GM18519 (cell line): ENCODE results near the gene LSP1.
"Not testable (repeated sequence)": the region's sequence is repeated elsewhere in the genome, so short reads cannot be mapped to it uniquely, and the experiment has no call there.

Experiments
- ATAC-seq: cut with Tn5 transposase; IDR thresholded peaks from one replicate; pipeline ENCODE4 v1.9.1; 2021; ENCODE audit warnings: mild to moderate bottlenecking, moderate library complexity; ENCODE audit not compliant: unreplicated experiment, low FRiP score

The LSP1 gene

DNA sequence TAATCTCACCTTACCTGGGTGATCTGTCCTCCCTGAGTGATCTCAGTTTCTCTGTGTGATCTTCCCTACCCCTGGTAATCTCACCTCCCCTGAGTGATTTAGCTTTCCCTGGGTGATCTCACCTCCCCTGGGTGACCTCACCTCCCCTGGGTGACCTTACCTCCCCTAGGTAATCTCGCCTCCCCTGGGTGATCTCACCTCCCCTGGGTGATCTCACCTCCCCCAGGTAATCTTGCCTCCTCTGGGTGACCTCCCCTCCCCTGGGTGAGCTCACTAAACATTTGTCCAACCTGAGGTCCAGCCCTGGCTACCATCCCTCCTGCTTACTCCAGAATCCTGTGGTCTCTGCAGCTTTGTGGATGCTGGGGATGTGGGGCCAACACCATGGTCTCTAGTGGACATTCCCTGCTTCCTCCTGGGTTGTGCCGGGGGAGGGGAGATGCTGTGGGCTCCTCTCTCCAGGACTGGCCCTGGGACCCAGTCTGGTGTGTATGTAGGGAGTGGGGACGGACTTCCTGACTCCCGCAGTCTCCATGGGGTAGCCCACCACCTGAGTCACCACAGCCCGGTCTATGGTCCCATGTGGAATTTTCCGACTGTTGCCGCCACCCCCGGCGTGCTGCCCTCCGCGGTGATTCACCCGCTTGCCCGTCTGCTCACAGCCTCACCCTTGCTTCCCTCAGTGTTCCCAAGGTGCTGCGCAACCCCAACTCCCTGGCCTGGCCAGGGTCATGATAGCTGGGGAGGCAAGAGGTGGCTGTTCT lies 9.9 kb downstream of the LSP1 start:
- no peak for ATAC-seq

DNA sequence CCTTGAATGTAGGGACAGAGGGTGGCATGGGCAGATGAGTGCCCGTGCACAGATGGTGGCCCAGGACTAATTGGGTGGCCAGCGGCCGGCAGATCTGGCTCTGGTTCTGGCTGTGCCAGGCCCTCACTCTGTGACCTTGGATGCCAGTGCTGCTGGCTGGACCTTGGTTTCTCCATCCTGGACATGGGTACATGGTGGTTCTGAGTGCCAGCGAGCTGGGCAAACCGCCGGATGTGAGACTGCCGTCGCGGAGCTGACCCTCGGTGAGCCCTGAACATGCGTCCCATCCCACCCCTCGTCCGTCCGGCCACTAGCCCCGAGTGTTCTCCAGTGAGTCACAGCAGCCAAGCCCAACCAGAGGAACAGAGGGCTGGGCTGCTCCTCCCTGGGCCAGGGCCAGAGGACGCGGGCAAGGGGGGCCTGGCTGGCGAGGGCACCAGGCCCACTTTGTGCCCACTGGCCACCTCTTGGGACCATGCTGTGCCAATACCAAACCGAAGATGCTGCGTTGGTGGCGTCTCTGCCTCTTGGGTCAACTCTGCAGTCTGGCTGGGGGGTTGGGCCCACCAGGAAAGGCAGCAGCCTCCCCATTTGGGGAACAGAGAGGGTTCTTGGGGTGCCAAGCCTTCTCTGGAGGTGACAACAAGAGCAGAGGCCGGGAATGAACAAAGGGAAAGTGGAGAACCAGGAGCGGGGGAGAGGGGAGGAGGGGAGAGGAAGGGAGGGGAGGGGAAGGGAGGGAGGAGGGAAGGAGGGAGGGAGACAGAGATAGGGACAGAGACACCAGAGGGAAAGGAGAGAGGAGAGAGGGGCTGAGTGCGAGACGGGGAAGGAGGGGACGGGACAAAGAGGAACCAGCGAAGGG lies 10.7 kb downstream of the LSP1 start:
- ATAC-seq, result no peak

DNA sequence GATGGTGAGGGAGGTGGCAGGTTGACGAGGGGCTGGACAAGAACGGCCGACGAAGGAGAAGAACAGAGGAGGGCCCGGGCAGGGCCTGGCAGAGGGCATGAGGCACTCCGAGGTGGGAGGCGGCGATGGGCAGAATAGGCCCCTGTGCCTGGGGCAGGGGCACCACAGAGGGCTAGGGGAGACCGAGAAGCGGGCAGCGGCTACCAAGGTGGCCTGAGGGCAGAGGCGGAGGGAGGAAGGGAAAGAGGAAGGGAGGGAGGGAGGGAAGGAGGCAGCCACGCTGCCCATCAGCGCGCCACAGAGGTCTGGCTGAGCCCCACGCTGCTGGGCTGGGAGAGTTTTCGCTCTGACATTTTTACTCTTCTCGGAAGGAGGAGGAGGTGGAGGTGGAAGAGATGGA lies 11.3 kb downstream of the LSP1 start:
- ATAC-seq, result no peak

DNA sequence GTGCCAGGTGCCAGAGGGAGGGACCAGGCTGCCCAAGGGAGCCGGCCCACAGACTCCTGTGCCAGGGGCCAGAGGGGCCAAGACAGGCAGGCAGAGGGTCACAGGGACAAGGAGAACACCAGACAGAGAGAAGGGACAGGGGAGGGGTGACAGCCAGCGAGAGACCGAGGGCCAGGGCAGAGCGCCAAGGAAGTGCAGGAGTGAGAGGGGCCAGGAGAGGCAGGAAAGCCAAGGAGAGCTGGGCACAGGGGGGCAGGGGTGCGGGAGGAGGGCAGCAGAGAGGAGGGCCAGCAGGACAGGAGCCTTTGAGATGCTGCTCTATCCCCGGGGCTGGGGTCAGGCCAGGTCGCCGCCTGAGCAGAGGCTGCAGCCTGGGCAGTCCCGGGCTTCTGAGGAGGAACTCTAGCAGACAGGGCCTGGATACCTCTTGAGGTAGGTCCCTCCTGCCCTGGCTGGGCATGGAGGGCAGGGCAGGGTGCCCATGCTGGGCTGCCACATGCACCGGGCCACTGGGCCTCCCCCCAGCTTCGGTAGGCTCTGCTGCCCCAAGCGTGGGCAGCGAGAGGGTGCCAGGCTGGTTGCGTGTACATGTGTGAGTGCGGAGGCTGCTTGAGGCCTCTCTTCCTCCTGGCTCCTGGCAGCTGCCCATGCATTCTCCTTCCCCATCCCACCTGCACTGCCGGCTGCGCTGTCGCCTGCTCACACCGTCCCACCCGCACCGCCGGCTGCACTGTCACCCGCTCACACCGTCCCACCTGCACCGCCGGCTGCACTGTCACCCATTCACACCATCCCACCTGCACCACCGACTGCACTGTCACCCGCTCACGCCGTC lies 12.2 kb downstream of the LSP1 start:
- no peak for ATAC-seq

DNA sequence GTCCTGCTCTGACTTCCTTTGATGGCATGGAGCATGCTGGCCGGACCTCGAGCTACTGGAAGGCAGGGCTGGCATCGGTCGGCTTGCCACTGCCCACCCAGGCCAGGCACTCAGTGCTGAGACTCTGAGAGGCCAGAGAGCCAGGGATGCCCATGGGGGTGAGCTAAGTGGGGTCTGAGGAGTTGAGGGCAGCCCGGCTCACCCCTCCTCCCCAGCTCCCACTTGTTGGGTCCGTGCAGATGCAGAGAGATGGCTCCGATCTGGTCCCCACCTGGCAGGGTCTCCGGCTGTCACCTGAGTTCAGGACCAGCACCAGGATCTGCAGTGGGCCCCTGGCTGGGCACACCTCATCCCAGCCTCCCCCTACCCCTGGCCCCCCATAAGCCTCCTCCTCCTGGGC lies 13.3 kb downstream of the LSP1 start:
- ATAC-seq, result no peak

DNA sequence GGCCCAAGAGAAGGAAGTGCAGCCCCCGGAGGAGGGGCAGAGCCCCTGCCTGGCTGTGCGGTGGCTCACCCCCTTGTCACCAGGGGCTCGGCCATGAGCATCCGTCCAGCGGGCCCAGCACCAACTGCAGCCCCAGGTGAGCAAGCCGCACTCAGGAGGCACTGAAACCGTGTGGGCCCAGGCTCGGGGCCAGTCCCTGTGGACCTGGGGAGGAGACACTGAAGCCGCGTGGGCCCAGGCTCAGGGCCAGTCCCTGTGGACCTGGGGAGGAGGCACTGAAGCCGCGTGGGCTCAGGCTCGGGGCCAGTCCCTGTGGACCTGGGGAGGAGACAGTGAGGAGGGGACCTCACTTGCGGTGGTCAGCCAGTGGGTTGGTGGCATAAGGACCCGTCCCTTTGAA lies 13.9 kb downstream of the LSP1 start:
- no peak for ATAC-seq

DNA sequence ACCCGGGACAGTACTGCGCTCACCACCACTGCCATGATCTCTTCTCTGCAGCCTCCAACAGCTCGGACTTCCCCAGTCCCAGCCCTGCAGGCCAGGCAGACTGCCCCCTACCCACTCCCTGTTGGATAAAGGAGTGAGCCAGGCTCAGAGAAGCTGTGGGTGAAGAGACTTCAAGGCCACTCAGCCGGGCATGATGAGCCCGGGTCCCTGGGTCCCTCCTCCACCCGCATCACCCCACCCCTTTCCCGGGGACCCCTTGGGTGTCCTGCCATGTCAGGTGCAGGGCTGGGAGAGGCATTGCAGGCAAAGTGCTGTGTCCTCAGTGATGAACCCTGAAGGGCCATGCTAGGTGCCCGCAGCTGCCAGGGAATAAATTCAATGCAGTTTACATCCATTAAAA lies 14.5 kb downstream of the LSP1 start:
- no peak for ATAC-seq

DNA sequence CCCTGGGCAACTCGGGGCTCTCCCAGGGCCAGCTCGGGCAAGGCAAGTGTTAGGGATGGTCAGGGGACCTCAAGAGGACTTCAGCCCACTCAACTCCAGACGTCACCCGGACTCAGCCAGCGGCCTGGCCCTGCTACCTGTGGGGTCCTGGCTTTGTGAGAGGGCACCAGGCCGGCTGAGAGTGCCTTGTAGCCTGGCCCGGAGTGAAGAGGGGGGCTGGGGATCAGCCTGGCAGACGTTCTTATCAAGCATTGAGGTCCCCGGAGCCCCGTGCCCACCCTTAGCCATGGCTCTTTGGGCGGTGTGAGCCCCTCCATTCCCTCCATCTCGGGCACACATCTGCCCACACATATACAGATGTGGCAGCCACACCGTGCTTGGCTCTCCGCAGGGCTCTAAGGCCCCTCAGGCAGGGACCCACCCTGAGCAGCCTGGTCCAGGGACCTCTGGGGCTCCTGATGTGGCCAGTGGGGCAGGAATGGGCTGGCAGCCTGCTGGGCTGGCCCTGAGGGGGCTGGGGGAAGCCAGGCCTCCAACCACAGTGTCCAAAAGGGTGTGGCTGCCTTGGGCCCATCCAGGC lies 15.3 kb downstream of the LSP1 start:
- no peak for ATAC-seq

DNA sequence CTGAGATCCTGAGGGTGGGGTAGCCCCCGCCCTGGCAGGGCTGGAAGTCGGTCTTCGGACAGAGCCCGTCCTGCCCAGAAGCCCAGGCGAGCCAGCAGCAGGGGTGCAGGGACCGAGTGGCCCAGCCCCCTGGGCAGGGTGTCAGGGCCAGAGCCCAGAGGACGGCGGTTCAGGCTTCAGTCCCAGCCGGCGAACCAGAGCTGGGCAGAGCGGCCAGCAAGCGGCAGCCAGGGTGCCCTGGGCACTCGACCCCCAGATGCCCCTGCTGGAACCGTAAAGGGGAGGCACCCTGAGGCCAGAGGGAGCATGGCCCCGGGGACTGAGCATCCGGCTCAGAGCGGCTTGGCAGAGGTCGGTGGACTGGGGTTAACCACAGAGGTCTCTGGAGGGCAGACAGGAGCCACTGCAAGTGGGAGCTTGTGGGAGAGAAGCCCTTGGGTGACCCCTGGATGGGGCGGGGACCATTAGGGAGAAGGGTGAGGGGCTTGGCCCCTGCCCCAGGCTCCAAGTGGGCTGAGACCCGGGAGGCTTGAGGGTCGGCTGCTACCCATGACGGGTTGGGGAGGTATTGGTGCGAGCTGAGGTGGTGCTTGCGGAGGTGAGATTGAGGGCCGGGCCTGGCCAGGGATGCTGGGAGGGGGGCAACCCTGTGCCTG lies 15.9 kb downstream of the LSP1 start:
- no peak for ATAC-seq

DNA sequence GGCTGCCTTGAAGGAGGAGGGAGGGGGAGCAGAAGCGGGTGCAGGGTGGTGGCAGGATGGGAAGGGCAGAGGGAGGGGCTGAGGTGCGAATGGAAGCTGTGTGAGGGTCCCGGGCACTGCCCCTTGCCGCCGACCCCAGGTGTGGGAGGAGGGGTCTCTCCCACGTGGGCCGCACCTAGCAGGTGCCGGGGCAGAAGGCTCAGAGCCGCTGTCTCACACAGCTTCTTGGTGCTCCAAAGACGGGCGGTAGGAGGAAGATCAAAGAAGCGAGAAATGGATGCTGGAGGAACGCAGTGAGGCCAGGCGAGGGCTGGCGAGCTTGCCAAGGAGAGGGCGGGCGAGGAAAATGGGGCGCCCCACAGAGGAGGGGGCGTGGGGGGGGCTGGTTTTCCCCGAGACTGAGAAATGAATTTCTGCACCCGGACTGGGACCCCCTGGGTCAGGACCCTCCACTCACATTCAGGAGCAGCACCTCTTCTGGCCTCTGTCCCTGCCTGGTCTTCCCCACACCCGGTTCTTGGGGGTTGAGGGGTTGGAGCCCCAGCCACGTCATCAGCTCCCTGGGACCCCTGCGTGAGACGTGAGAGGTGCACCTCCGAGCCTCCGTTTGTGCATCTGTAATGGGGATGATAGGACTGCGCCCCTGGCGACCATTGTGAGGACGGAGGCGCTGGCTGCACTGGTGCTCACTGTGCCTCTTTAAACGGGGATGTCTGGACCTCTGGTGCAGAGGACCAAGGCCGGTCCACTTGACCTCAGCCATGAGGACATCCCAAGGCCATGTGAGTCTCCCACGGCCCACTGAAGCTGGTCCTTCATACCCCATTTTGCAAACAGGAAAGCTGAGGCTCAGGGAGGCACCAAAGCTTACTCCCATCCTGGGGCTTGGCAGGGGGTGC lies 16.8 kb downstream of the LSP1 start:
- ATAC-seq, result no peak

DNA sequence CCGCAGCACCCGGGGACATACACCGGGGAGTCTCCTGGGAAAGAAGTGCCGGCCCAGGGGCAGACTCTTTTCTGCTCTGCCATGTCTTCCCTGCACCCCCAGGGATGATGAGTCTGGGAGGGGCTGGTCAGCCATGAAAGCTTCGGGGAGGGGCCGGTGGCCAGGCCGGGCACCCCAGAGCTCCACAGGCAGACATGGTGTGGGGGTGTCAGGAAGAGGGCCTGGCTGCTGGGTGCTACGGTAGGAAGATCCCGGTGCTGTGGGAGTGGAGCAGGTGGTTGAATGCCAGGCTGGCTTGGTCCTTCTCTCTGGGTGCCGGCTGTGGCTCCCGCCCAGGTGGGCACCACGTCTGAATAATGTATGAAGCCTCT lies 17.4 kb downstream of the LSP1 start:
- ATAC-seq, result no peak

DNA sequence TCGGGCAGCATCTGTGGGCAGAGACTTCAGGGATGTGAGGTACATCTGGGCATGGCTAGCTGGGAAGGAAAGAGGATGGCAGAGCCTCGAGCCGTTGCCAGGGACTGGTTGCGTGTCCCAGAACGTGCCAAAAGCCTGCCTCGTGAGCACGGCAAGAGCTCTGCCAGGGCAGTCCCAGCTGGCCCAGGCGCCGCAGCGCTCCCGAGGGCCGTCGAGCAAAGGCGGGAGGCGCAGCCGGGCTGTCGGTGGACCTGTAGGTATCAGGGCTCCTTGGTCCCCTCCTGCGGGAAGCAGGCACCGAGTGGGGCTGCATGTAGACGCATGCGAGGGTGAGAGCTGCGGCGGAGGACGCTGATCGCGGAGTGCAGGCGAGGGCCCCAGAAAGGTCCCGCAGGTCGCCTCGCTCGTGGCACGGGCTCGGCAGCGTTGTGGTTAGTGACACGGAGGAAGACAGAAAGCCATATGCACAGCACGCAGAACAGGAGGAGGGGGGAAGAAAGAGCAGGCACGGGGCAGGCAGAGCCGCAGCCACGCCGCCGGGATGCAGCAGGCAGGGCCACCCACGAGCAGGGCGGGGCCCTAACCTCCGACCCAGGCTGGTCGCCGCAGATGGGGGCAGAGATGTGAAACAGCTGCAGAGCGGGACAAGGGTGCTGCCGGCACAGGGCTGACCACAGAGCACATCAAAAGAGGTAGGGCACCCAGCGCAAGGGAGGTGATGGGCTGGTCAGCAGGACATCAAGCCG lies 18.0 kb downstream of the LSP1 start:
- no peak for ATAC-seq

DNA sequence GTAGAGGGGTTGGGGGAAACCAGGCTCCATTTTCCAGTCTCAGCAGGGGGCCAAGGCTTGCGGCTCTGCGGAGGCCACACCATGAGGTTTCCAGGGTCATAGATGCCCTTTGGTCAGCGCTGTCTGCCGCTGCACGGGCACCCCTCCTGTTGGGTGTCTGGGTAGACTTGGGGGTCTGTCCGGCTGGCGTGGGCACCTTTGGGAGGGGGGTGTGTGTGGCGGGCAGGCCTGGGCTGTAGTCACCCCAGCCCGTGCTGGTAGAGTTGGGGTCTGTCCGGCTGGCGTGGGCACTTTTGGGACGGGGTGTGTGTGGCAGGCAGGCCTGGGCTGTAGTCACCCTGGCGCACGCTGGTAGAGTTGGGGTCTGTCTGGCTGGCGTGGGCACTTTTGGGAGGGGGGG lies 18.6 kb downstream of the LSP1 start:
- no peak for ATAC-seq

DNA sequence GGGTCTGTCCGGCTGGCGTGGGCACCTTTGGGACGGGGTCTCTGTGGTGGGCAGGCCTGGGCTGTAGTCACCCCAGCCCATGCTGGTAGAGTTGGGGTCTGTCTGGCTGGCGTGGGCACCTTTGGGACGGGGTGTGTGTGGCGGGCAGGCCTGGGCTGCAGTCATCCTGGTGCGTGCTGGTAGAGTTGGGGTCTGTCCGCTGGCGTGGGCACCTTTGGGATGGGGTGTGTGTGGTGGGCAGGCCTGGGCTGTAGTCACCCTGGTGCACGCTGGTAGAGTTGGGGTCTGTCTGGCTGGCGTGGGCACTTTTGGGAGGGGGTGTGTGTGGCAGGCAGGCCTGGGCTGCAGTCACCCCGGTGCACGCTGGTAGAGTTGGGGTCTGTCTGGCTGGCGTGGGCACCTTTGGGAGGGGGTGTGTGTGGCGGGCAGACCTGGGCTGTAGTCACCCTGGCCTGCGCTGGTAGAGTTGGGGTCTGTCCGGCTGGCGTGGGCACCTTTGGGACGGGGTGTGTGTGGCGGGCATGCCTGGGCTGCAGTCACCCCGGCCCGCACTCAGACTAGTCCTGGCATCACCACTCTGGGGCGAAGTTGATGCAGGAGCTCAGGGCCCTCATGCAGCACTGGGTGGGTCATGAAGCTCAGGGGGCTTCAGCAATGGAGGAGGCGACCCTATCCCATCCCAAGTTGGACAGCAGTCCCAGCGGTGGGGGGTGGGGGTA lies 19.5 kb downstream of the LSP1 start:
- ATAC-seq, result no peak

DNA sequence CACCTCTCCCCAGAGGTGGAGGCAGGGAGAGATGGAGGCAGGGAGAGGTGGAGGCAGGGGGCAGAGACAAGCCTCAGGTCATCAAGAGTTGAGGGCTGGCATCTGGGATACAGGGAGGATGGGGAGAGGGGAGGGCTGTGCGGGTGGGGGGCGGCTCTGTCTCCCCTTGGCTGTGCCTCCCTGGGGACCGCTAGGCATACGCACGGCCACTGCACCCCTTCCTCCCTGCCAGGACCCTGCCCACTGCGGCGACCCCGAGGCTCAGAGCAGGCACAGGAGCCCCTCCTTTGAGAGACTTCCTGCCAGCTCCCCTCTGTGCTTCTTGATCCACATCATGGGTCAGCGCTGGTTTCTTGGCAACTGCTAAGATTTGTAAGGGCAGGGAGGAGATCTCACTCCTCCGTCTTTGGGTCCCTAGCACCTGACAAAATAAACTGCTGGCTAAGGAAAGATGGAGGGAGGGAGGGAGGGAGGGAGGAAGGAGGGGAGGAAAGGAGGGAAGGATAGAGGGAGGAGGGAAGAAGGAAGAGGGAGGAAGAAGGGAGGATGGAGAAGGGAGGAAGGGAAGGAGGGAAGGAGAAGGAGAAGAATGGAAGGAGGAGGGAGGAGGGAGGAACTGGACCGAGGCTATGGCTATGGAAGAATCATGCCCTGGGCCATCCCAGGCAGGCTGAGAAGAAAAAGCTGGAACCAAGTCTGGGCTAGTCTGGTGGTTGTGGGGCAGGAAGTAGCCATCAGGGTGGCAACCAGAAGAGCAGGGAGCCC lies 20.3 kb downstream of the LSP1 start:
- ATAC-seq, result no peak

DNA sequence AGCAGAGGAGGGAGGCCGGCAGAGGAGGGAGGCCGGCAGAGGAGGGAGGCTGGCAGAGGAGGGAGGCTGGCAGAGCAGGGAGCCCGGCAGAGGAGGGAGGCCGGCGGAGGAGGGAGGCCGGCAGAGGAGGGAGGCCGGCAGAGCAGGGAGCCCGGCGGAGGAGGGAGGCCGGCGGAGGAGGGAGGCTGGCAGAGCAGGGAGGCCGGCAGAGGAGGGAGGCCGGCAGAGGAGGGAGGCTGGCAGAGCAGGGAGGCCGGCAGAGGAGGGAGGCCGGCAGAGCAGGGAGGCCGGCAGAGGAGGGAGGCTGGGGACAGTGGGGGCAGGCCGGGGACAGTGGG lies 20.9 kb downstream of the LSP1 start:
- ATAC-seq, result not testable (repeated sequence)

DNA sequence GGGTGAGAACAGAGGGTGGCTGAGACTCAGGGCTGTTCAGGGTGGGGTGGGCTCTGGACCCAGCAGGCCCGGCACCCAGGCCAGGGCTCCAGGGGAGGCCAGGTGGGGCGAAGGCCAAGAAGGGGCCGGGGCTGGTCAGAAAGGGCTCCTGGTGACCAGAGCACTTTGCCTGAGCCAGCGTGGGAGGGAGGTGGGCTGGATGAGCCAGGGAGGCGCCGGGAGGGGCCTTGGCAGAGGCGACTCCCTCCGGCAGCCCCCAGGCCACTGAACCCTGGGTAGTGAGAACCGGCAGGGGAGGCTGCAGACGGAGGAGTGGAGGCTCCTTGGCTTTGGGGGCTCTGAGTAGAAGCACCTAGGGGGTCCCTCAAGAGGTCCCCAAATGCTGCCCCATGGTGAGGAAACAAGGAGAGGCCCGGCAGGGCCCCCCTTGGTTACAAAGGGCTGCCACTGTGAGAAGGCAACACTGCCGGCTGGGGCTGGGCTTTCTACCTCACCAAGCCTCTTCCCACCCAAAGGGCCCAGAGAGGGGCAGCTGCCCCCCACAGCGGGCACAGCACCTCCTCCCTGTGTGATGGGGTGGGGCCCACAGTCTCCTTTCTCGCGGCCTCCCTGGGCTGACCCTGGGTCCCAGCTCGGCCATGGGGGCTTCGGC lies 21.7 kb downstream of the LSP1 start:
- ATAC-seq, result not testable (repeated sequence)
